ENCODE results near the gene TNNI2.
A peak's percentile ranks its signal among the peaks of the same experiment; 100 is the strongest.
"Not testable (repeated sequence)": the region's sequence is repeated elsewhere in the genome, so short reads cannot be mapped to it uniquely, and the experiment has no call there.

Gene TNNI2

DNA sequence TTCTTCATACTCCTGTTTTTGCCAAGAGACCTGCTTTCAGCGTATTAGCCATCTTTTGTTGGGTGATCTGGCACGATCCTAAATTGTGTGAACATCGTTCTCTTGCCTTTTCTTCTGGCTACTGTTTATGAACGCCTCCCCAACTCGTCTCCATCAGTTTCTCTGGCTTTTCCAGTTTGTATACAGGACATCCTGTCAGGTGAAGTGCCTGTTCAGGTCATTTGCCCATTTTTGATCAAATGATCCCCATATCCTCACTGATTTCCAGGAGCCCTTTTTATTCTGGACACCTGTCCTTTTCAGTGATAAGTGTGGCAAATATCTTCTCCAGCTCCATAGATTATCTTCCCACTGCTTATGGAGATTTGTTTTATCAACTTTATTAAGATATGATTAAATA lies 26.5 kb upstream of the TNNI2 start:
- Histone ChIP-seq H3K4me1 (peaks cover 0 to 22% (median 9%) of the 10 kb centered on the region in 4 donors), H3K9me3 (no peaks in the 10 kb centered on the region), H3K4me3 (no peak overlapping the region), H3K27ac (no peak overlapping the region), H3K27me3 (no peaks in the 10 kb centered on the region), H3K36me3 (no peaks in the 10 kb centered on the region)
- no peak for DNase-seq
- intact Hi-C loops (cut with DNase I; ENCODE audit: low total_unique reads), result no loop called here
- TF ChIP-seq, protein P1, sequence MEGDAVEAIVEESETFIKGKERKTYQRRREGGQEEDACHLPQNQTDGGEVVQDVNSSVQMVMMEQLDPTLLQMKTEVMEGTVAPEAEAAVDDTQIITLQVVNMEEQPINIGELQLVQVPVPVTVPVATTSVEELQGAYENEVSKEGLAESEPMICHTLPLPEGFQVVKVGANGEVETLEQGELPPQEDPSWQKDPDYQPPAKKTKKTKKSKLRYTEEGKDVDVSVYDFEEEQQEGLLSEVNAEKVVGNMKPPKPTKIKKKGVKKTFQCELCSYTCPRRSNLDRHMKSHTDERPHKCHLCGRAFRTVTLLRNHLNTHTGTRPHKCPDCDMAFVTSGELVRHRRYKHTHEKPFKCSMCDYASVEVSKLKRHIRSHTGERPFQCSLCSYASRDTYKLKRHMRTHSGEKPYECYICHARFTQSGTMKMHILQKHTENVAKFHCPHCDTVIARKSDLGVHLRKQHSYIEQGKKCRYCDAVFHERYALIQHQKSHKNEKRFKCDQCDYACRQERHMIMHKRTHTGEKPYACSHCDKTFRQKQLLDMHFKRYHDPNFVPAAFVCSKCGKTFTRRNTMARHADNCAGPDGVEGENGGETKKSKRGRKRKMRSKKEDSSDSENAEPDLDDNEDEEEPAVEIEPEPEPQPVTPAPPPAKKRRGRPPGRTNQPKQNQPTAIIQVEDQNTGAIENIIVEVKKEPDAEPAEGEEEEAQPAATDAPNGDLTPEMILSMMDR (IDR thresholded peaks at IDR 0.05), result no peak

DNA sequence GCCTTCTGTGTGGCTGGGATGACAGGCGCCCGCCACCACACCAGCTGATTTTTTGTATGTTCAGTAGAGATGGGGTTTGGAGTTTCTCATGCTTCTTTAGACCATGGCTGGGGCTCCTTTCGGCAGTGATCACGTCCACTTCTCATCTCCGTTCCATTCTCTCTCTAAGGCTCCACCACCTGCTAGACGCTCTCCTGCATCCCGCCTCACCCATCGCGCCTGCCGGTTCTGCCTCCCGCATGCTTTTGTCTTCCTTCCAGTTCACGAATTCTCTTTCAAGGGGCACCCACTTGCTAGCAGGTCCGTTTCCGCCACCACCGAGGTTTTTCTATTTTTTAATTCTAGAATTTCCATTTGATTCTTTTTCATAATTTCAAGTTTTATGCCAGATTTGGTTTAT lies 26.0 kb upstream of the TNNI2 start:
- no peaks in the 10 kb centered on the region for H3K27me3 ChIP-seq

DNA sequence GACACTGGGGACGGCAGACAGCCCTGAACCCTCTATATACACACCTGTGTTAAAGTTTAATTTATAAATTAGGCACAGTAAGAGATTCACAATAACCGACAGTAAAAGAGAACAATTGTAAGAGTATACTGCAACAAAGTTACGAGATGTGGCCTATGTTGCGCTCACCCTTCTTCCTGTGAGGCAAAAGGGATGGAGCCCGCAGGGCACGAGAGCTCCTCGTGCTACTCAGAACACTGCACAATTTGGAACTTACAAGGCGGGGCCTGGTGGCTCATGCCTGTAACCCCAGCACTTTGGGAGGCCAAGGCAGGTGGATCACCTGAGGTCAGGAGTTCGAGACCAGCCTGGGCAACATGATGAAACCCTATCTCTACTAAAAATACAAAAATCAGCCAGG lies 25.4 kb upstream of the TNNI2 start:
- intact Hi-C loops (cut with DNase I; ENCODE audit: low total_unique reads); H3K4me3 ChIP-seq; H3K9me3 ChIP-seq; DNase-seq; H3K36me3 ChIP-seq; H3K27me3 ChIP-seq; H3K27ac ChIP-seq: not testable (repeated sequence)
- peaks cover 0 to 22% (median 10%) of the 10 kb centered on the region in 4 donors for H3K4me1 ChIP-seq

More for the DNA sequence above, 26.0 kb upstream of the TNNI2 start:
- Histone ChIP-seq H3K36me3 (no peaks in the 10 kb centered on the region), H3K9me3 (no peaks in the 10 kb centered on the region), H3K27ac (no peak overlapping the region), H3K4me3 (no peak overlapping the region), H3K4me1 (peaks cover 0 to 22% (median 10%) of the 10 kb centered on the region in 4 donors)
- intact Hi-C loops (cut with DNase I; ENCODE audit: low total_unique reads), result no loop called here
- TF ChIP-seq, protein P1 (IDR thresholded peaks at IDR 0.05), result no peak
- DNase-seq, result no peak

DNA sequence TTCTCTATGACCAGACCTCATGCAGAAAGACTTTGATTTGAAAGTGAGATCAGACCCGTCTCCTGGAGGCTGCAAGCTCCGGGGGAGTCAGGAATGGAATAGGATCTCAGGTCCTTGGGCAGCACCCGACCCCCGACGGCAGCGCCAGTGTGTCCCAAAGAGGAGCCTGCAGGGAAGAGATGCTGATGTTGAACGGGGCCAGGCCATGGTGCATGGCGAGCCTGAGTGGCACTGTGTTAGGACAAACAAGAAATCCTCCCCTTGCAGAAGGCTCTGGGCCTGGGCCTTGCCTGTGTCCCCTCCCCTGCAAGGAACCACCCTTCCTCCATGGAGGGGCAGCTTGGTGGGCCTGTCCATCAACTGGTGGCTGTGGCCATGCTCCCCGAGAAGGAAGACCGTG lies 24.1 kb upstream of the TNNI2 start:
- peaks cover 0 to 5% (median 0%) of the 10 kb centered on the region in 3 donors for H3K9me3 ChIP-seq
- intact Hi-C loops (cut with DNase I; ENCODE audit: low total_unique reads), result no loop called here
- no peak for DNase-seq
- TF ChIP-seq, protein P1 (IDR thresholded peaks at IDR 0.05), result no peak
- peaks cover 0 to 22% (median 10%) of the 10 kb centered on the region in 4 donors for H3K4me1 ChIP-seq
- H3K27me3 ChIP-seq, result no peaks in the 10 kb centered on the region
- H3K27ac ChIP-seq, result no peak overlapping the region
- no peaks in the 10 kb centered on the region for H3K36me3 ChIP-seq
- H3K4me3 ChIP-seq, result no peak overlapping the region

DNA sequence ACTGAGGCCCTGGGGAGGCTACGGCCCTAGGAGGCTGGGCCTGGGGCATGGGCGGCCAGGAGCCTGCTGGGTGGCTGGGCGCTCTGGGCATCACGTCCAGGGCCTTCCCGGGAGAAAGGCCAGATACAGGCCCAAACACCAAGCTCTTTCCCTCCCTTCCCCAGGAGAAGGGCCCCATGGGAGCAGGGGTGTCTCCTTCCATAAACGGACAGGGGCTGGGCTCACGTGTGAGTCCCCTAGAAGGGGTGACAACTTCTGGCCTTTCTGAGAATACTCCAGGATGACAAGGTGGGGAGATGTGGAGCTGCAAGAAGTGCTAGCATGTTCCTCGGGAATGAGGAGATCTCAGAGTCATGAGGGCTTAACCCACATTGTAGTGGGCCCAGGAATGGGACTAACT lies 23.5 kb upstream of the TNNI2 start:
- TF ChIP-seq, protein P1 (IDR thresholded peaks at IDR 0.05), result no peak
- no peak overlapping the region for H3K4me3 ChIP-seq
- intact Hi-C loops (cut with DNase I; ENCODE audit: low total_unique reads), result no loop called here
- H3K36me3 ChIP-seq, result no peaks in the 10 kb centered on the region
- no peaks in the 10 kb centered on the region for H3K27me3 ChIP-seq
- H3K4me1 ChIP-seq, result peaks cover 0 to 27% (median 13%) of the 10 kb centered on the region in 4 donors
- peak overlapping the region in 1 of 2 donors; percentile 19 for H3K27ac ChIP-seq
- DNase-seq, result no peak
- peaks cover 0 to 5% (median 0%) of the 10 kb centered on the region in 3 donors for H3K9me3 ChIP-seq

DNA sequence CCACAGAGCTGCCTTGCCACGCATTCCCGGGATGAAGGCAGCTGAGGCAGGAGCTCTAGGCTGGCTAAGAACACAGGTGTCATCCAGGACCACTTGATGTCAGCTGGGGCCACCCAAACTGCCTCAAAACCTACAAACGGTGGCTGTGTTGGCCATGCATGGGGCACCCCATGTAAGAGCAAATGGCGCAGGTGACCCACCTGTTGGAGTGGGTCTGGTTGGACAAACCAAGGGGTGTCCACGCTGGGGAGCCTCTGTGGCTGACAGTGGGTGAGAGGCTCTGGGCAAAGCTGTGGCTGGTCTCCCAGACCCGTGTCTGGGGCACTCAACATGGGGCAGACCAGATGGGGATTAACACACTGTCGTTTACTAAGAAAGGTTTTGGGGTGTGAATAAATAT lies 23.0 kb upstream of the TNNI2 start:
- Histone ChIP-seq H3K9me3 (peaks cover 0 to 5% (median 0%) of the 10 kb centered on the region in 3 donors), H3K4me3 (no peak overlapping the region), H3K27me3 (no peaks in the 10 kb centered on the region), H3K27ac (no peak overlapping the region), H3K4me1 (peaks cover 0 to 32% (median 18%) of the 10 kb centered on the region in 4 donors), H3K36me3 (no peaks in the 10 kb centered on the region)
- intact Hi-C loops (cut with DNase I; ENCODE audit: low total_unique reads), result no loop called here
- TF ChIP-seq, protein P1 (IDR thresholded peaks at IDR 0.05), result no peak
- no peak for DNase-seq

Data from tibial artery (tissue), 4 donors.